WTC11 (cell line): ENCODE data around the gene CRACR2B. TPM values are rescaled to one million over a fixed set of nuclear protein-coding genes. Genes with fewer than 3 reads are reported as not detected.

Source experiments
- ATAC-seq: fragments of 200-7000 bp; cut with Tn5 transposase; 2 replicates; pipeline ENCODE4 v1.10.0; 2021; ENCODE audit warnings: mild to moderate bottlenecking, moderate library complexity
- CTCF ChIA-PET: fragments of 300-600 bp; sonication (Branson Sonifier 250); formaldehyde crosslinking; loops from one replicate; lab custom pipeline; 2021; ENCODE audit warnings: antibody characterized with exemption; lab: Charles Lee
- POLR2A ChIA-PET: fragments of 350-600 bp; sonication (Branson Sonifier 250); formaldehyde crosslinking; loops from one replicate; lab custom pipeline; 2021; ENCODE audit warnings: antibody characterized with exemption; lab: Charles Lee
- DNase-seq: peaks from one replicate; pipeline ENCODE4 v3.0.0; 2021; ENCODE audit warnings: low spot score
- H3K27ac Mint-ChIP-seq: 2 replicates; pipeline ENCODE4 v1.8.0; 2021; ENCODE audit warnings: mixed read lengths
- H3K27me3 Mint-ChIP-seq: 2 replicates; pipeline ENCODE4 v1.8.0; 2021; ENCODE audit warnings: low read depth, mild to moderate bottlenecking, moderate library complexity, mixed read lengths
- H3K36me3 Mint-ChIP-seq: 2 replicates; pipeline ENCODE4 v1.8.0; 2021; ENCODE audit warnings: mixed read lengths
- H3K4me1 Mint-ChIP-seq: 2 replicates; pipeline ENCODE4 v1.8.0; 2022; ENCODE audit warnings: mixed read lengths
- H3K4me3 Mint-ChIP-seq: 2 replicates; pipeline ENCODE4 v1.8.0; 2021; ENCODE audit warnings: mild to moderate bottlenecking, moderate library complexity, mixed read lengths
- H3K9me3 Mint-ChIP-seq: 2 replicates; pipeline ENCODE4 v1.8.0; 2021; ENCODE audit warnings: mixed read lengths
- CREB1 ChIP-seq: sonication (generic); formaldehyde crosslinking; IDR thresholded peaks from 2 replicates; pipeline ENCODE4 v1.8.0; 2023; ENCODE audit warnings: mild to moderate bottlenecking, missing genetic modification reagents
- EMX1 ChIP-seq: fragments of 250-450 bp; sonication (Bioruptor Pico); IDR thresholded peaks from 2 replicates; pipeline ENCODE4 v1.8.0; 2021; ENCODE audit warnings: mild to moderate bottlenecking
- GABPB1 ChIP-seq: sonication (generic); formaldehyde crosslinking; IDR thresholded peaks from 2 replicates; pipeline ENCODE4 v1.8.1; 2023; ENCODE audit warnings: mild to moderate bottlenecking, missing genetic modification reagents
- JUN ChIP-seq: sonication (generic); formaldehyde crosslinking; IDR thresholded peaks from 2 replicates; pipeline ENCODE4 v1.8.0; 2023; ENCODE audit warnings: mild to moderate bottlenecking, missing genetic modification reagents
- NR2C2 ChIP-seq: sonication (generic); formaldehyde crosslinking; IDR thresholded peaks from 2 replicates; pipeline ENCODE4 v1.8.0; 2022; ENCODE audit warnings: mild to moderate bottlenecking, missing genetic modification reagents
- PRRX2 ChIP-seq: fragments of 250-450 bp; sonication (Bioruptor Pico); IDR thresholded peaks from 2 replicates; pipeline ENCODE4 v1.8.0; 2021; ENCODE audit warnings: mild to moderate bottlenecking
- TEAD1 ChIP-seq: sonication (generic); formaldehyde crosslinking; IDR thresholded peaks from 2 replicates; pipeline ENCODE4 v1.8.0; 2022; ENCODE audit warnings: mild to moderate bottlenecking, missing genetic modification reagents
- ZNF121 ChIP-seq: sonication (generic); formaldehyde crosslinking; IDR thresholded peaks from 2 replicates; pipeline ENCODE4 v1.8.0; 2023; ENCODE audit warnings: missing genetic modification reagents
- ZNF263 ChIP-seq: sonication (generic); formaldehyde crosslinking; IDR thresholded peaks from 2 replicates; pipeline ENCODE4 v1.8.1; 2022; ENCODE audit warnings: low read depth, mild to moderate bottlenecking, moderate library complexity, missing genetic modification reagents
- total RNA-seq: library from RNA; stranded (reverse); gene quantifications from 3 replicates; pipeline ENCODE4 v1.2.3, GENCODE V29; 2021
- TF ChIP-seq, protein P1 (sequence below): fragments of 250-450 bp; sonication (Bioruptor Pico); IDR thresholded peaks from 2 replicates; pipeline ENCODE4 v1.9.0; 2021; ENCODE audit warnings: mild to moderate bottlenecking
- TF ChIP-seq, protein P2 (sequence below): sonication (generic); formaldehyde crosslinking; IDR thresholded peaks from 2 replicates; pipeline ENCODE4 v1.8.0; 2022; ENCODE audit warnings: mild to moderate bottlenecking, missing genetic modification reagents
- TF ChIP-seq, protein P3 (sequence below): fragments of 250-450 bp; sonication (Bioruptor Pico); IDR thresholded peaks from 2 replicates; pipeline ENCODE4 v1.9.0; 2021; ENCODE audit warnings: mild to moderate bottlenecking
- TF ChIP-seq, protein P4 (sequence below): sonication (generic); formaldehyde crosslinking; IDR thresholded peaks from 2 replicates; pipeline ENCODE4 v1.8.1; 2023; ENCODE audit warnings: mild to moderate bottlenecking, missing genetic modification reagents
- TF ChIP-seq, protein P5 (sequence below): sonication (generic); formaldehyde crosslinking; IDR thresholded peaks from 2 replicates; pipeline ENCODE4 v1.8.1; 2022; ENCODE audit warnings: mild to moderate bottlenecking, missing genetic modification reagents, moderate library complexity, borderline replicate concordance
- TF ChIP-seq, protein P6 (sequence below): sonication (generic); formaldehyde crosslinking; IDR thresholded peaks from 2 replicates; pipeline ENCODE4 v1.8.1; 2023; ENCODE audit warnings: mild to moderate bottlenecking, moderate library complexity, missing genetic modification reagents
- TF ChIP-seq, protein P7 (sequence below): sonication (generic); formaldehyde crosslinking; IDR thresholded peaks from 2 replicates; pipeline ENCODE4 v1.8.0; 2023; ENCODE audit warnings: missing genetic modification reagents, mild to moderate bottlenecking, borderline replicate concordance

The CRACR2B gene
- total RNA-seq, 1 experiment from 2014 or later = 46.5 TPM

DNA sequence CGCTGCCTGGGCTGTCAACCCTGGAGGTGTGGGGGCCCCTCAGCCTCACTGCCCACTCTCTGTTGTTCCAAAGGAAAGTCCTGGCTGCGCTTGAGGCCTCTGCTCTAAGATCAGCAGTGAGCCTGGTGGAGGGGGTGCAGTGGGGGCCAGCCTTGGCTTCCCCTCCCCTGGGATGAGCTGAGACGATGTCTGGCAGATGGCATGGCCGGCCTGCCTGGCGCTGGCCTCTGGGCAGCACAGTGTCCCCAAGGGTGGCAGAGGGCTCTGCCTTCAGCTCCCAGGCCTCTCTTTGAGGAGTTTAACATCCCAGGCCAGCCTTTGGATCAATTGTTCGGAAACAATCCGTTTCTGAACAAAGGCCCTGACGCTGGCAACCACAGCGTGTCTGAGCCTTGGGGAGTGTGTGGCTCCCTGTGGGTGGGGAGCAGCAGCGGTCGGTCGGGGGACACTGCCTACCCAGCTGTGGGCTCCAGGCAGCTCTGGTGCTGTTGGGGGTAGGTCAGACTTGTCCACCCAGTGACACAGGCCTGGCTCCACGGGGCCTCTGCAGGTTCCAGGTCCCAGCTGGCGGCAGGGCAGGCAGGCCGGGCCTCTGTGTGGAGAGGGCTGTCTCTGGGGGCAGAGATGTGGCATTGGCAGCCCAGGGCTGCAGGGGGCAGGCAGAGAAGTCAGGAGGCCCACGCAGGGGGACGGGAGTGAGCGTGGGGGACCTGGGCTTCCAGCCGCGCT lies 27.0 kb downstream of the CRACR2B start (continued):
- TF ChIP-seq PRRX2 = no peak
- TF ChIP-seq, protein P1, sequence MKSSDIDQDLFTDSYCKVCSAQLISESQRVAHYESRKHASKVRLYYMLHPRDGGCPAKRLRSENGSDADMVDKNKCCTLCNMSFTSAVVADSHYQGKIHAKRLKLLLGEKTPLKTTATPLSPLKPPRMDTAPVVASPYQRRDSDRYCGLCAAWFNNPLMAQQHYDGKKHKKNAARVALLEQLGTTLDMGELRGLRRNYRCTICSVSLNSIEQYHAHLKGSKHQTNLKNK (CRISPR knock-in tag) = no peak
- no peak for TF ChIP-seq GABPB1
- no peak for TF ChIP-seq ZNF263 (CRISPR knock-in tag)

DNA sequence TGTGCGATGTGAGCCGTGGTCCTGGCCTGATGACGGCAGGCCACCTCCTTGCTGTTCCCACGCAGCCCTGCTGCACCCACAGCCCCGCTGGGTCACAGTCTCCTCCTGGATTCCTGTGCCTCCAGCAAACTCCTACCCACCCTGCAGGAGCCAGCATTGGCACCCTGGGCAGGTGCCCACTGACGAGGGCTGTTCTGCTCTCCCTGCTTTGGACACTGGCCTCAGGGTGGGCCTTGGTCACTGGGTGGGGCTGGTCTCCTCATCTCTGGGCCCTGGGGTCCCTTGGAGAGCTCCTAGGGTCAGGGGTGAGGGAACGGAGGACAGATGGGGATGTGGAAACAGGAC lies 27.6 kb downstream of the CRACR2B start:
- Mint-ChIP-seq H3K27me3 (peaks cover 3% of the 10 kb centered on the region; the same call in 1 of the 2 replicates), H3K27ac (no peak overlapping the region), H3K4me3 (no peak overlapping the region), H3K36me3 (no peaks in the 10 kb centered on the region), H3K9me3 (no peaks in the 10 kb centered on the region), H3K4me1 (peaks cover 25% of the 10 kb centered on the region)
- CTCF ChIA-PET = interaction anchor here (1.0 to 2.8 kb wide), 2 partner anchors 12 to 43 kb away, joined by 3 to 14 read pairs; partner anchors contain the start of genes POLR2L and TSPAN4
- ATAC-seq (no peak), DNase-seq (no peak)
- POLR2A ChIA-PET = no interaction called here
- TF ChIP-seq, protein P2, sequence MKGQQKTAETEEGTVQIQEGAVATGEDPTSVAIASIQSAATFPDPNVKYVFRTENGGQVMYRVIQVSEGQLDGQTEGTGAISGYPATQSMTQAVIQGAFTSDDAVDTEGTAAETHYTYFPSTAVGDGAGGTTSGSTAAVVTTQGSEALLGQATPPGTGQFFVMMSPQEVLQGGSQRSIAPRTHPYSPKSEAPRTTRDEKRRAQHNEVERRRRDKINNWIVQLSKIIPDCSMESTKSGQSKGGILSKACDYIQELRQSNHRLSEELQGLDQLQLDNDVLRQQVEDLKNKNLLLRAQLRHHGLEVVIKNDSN (CRISPR knock-in tag) = no peak
- TF ChIP-seq, protein P3, sequence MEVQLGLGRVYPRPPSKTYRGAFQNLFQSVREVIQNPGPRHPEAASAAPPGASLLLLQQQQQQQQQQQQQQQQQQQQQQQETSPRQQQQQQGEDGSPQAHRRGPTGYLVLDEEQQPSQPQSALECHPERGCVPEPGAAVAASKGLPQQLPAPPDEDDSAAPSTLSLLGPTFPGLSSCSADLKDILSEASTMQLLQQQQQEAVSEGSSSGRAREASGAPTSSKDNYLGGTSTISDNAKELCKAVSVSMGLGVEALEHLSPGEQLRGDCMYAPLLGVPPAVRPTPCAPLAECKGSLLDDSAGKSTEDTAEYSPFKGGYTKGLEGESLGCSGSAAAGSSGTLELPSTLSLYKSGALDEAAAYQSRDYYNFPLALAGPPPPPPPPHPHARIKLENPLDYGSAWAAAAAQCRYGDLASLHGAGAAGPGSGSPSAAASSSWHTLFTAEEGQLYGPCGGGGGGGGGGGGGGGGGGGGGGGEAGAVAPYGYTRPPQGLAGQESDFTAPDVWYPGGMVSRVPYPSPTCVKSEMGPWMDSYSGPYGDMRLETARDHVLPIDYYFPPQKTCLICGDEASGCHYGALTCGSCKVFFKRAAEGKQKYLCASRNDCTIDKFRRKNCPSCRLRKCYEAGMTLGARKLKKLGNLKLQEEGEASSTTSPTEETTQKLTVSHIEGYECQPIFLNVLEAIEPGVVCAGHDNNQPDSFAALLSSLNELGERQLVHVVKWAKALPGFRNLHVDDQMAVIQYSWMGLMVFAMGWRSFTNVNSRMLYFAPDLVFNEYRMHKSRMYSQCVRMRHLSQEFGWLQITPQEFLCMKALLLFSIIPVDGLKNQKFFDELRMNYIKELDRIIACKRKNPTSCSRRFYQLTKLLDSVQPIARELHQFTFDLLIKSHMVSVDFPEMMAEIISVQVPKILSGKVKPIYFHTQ = no peak
- TF ChIP-seq EMX1 (CRISPR knock-in tag) (no peak), JUN (CRISPR knock-in tag) (no peak), TEAD1 (CRISPR knock-in tag) (no peak), NR2C2 (no peak), CREB1 (CRISPR knock-in tag) (no peak), ZNF121 (no peak)
- TF ChIP-seq, protein P4, sequence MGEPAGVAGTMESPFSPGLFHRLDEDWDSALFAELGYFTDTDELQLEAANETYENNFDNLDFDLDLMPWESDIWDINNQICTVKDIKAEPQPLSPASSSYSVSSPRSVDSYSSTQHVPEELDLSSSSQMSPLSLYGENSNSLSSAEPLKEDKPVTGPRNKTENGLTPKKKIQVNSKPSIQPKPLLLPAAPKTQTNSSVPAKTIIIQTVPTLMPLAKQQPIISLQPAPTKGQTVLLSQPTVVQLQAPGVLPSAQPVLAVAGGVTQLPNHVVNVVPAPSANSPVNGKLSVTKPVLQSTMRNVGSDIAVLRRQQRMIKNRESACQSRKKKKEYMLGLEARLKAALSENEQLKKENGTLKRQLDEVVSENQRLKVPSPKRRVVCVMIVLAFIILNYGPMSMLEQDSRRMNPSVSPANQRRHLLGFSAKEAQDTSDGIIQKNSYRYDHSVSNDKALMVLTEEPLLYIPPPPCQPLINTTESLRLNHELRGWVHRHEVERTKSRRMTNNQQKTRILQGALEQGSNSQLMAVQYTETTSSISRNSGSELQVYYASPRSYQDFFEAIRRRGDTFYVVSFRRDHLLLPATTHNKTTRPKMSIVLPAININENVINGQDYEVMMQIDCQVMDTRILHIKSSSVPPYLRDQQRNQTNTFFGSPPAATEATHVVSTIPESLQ (CRISPR knock-in tag) = no peak
- TF ChIP-seq, protein P5, sequence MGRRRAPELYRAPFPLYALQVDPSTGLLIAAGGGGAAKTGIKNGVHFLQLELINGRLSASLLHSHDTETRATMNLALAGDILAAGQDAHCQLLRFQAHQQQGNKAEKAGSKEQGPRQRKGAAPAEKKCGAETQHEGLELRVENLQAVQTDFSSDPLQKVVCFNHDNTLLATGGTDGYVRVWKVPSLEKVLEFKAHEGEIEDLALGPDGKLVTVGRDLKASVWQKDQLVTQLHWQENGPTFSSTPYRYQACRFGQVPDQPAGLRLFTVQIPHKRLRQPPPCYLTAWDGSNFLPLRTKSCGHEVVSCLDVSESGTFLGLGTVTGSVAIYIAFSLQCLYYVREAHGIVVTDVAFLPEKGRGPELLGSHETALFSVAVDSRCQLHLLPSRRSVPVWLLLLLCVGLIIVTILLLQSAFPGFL (CRISPR knock-in tag) = no peak
- TF ChIP-seq, protein P6, sequence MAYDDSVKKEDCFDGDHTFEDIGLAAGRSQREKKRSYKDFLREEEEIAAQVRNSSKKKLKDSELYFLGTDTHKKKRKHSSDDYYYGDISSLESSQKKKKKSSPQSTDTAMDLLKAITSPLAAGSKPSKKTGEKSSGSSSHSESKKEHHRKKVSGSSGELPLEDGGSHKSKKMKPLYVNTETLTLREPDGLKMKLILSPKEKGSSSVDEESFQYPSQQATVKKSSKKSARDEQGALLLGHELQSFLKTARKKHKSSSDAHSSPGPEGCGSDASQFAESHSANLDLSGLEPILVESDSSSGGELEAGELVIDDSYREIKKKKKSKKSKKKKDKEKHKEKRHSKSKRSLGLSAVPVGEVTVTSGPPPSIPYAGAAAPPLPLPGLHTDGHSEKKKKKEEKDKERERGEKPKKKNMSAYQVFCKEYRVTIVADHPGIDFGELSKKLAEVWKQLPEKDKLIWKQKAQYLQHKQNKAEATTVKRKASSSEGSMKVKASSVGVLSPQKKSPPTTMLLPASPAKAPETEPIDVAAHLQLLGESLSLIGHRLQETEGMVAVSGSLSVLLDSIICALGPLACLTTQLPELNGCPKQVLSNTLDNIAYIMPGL (CRISPR knock-in tag) = no peak
- TF ChIP-seq, protein P7, sequence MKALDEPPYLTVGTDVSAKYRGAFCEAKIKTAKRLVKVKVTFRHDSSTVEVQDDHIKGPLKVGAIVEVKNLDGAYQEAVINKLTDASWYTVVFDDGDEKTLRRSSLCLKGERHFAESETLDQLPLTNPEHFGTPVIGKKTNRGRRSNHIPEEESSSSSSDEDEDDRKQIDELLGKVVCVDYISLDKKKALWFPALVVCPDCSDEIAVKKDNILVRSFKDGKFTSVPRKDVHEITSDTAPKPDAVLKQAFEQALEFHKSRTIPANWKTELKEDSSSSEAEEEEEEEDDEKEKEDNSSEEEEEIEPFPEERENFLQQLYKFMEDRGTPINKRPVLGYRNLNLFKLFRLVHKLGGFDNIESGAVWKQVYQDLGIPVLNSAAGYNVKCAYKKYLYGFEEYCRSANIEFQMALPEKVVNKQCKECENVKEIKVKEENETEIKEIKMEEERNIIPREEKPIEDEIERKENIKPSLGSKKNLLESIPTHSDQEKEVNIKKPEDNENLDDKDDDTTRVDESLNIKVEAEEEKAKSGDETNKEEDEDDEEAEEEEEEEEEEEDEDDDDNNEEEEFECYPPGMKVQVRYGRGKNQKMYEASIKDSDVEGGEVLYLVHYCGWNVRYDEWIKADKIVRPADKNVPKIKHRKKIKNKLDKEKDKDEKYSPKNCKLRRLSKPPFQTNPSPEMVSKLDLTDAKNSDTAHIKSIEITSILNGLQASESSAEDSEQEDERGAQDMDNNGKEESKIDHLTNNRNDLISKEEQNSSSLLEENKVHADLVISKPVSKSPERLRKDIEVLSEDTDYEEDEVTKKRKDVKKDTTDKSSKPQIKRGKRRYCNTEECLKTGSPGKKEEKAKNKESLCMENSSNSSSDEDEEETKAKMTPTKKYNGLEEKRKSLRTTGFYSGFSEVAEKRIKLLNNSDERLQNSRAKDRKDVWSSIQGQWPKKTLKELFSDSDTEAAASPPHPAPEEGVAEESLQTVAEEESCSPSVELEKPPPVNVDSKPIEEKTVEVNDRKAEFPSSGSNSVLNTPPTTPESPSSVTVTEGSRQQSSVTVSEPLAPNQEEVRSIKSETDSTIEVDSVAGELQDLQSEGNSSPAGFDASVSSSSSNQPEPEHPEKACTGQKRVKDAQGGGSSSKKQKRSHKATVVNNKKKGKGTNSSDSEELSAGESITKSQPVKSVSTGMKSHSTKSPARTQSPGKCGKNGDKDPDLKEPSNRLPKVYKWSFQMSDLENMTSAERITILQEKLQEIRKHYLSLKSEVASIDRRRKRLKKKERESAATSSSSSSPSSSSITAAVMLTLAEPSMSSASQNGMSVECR (CRISPR knock-in tag) = no peak
